ENCODE results near the gene GPR34.
"Not testable (repeated sequence)": the region's sequence is repeated elsewhere in the genome, so short reads cannot be mapped to it uniquely, and the experiment has no call there.

GPR34 gene

GRCh38 chrX:41692162-41692749, 3.5 kb downstream of the GPR34 start:
- in situ Hi-C loops (cut with MboI; ENCODE audit: low sequenced_read_pairs) = no loop called here

GRCh38 chrX:41693024-41693423, 4.3 kb downstream of the GPR34 start:
- in situ Hi-C loops (cut with MboI; ENCODE audit: low sequenced_read_pairs) = no loop called here

- in situ Hi-C loops (cut with MboI; ENCODE audit: low sequenced_read_pairs) = no loop called here
Measured at GRCh38 chrX:41695426-41695825, 6.7 kb downstream of the GPR34 start.

- in situ Hi-C loops (cut with MboI; ENCODE audit: low sequenced_read_pairs) = no loop called here
Measured at GRCh38 chrX:41703574-41704029, 14.8 kb downstream of the GPR34 start.

- in situ Hi-C loops (cut with MboI; ENCODE audit: low sequenced_read_pairs) = no loop called here
Measured at GRCh38 chrX:41705042-41705441, 16.3 kb downstream of the GPR34 start.

GRCh38 chrX:41705680-41706374, 17.1 kb downstream of the GPR34 start:
- in situ Hi-C loops (cut with MboI; ENCODE audit: low sequenced_read_pairs) = no loop called here

- in situ Hi-C loops (cut with MboI; ENCODE audit: low sequenced_read_pairs) = no loop called here
Measured at GRCh38 chrX:41707218-41707617, 18.4 kb downstream of the GPR34 start.

- in situ Hi-C loops (cut with MboI; ENCODE audit: low sequenced_read_pairs) = no loop called here
Measured at GRCh38 chrX:41708486-41708885, 19.7 kb downstream of the GPR34 start.

- in situ Hi-C loops (cut with MboI; ENCODE audit: low sequenced_read_pairs) = no loop called here
Measured at GRCh38 chrX:41711021-41711667, 22.4 kb downstream of the GPR34 start.

- in situ Hi-C loops (cut with MboI; ENCODE audit: low sequenced_read_pairs) = no loop called here
Measured at GRCh38 chrX:41716222-41716621, 27.4 kb downstream of the GPR34 start.

GRCh38 chrX:41716767-41717473, 28.1 kb downstream of the GPR34 start:
- in situ Hi-C loops (cut with MboI; ENCODE audit: low sequenced_read_pairs) = no loop called here

- in situ Hi-C loops (cut with MboI; ENCODE audit: low sequenced_read_pairs) = no loop called here
Measured at GRCh38 chrX:41718481-41719235, 29.9 kb downstream of the GPR34 start.

GRCh38 chrX:41719610-41720009, 30.8 kb downstream of the GPR34 start:
- in situ Hi-C loops (cut with MboI; ENCODE audit: low sequenced_read_pairs) = not testable (repeated sequence)

GRCh38 chrX:41720125-41720779, 31.5 kb downstream of the GPR34 start:
- in situ Hi-C loops (cut with MboI; ENCODE audit: low sequenced_read_pairs) = no loop called here

GRCh38 chrX:41721590-41721989, 32.8 kb downstream of the GPR34 start:
- in situ Hi-C loops (cut with MboI; ENCODE audit: low sequenced_read_pairs) = no loop called here

- in situ Hi-C loops (cut with MboI; ENCODE audit: low sequenced_read_pairs) = no loop called here
Measured at GRCh38 chrX:41722214-41722613, 33.4 kb downstream of the GPR34 start.

GRCh38 chrX:41722816-41723618, 34.2 kb downstream of the GPR34 start:
- in situ Hi-C loops (cut with MboI; ENCODE audit: low sequenced_read_pairs) = no loop called here

GRCh38 chrX:41723826-41724225, 35.1 kb downstream of the GPR34 start, which contains the start of gene GPR82:
GPR82 (plus strand) TSS chrX:41724181; CDS start chrX:41727027, 2,846 bp downstream.
- in situ Hi-C loops (cut with MboI; ENCODE audit: low sequenced_read_pairs) = no loop called here

GRCh38 chrX:41728125-41728524, 39.4 kb downstream of the GPR34 start:
- in situ Hi-C loops (cut with MboI; ENCODE audit: low sequenced_read_pairs) = no loop called here

All from HL-60/S4 (cell line).